NCI-H345 treated with DMSO at 0.1 percent for 48 hours (cell line): ENCODE data around the gene ATXN3L.

Experiments used
- DNase-seq: peaks from one replicate; lab custom pipeline; 2025; ENCODE audit not compliant: unreplicated experiment; lab: John Stamatoyannopoulos, UW

Gene ATXN3L

GRCh38 chrX:13319953-13320352, at the start of gene ATXN3L:
ATXN3L (minus strand) TSS chrX:13320053; CDS start chrX:13319934, 119 bp downstream.
- no peak for DNase-seq

GRCh38 chrX:13369256-13370030, 49.6 kb upstream of the ATXN3L start:
- no peak for DNase-seq

DNA sequence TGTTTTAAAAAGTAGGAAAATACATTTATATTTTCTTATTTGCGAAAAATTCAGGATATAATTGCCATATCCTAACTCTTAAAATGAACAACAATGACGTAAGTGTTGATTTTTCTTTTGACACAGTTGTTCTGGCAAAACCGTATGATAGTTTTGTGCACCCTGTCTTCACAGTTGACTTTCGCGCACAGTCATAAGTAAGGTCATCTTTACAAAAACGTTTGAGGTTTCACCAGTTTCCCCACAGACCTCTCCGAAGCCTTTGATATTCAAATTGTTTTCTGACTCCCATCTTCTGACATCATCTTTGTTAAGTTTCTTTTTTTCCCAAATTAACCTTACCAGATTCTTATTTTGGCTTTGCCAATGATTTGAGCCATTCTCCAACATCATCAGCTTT, 48.1 kb upstream of the ATXN3L start:
- no peak for DNase-seq

- DNase-seq: no peak
Measured at GRCh38 chrX:13366698-13367097, 46.8 kb upstream of the ATXN3L start.

DNA sequence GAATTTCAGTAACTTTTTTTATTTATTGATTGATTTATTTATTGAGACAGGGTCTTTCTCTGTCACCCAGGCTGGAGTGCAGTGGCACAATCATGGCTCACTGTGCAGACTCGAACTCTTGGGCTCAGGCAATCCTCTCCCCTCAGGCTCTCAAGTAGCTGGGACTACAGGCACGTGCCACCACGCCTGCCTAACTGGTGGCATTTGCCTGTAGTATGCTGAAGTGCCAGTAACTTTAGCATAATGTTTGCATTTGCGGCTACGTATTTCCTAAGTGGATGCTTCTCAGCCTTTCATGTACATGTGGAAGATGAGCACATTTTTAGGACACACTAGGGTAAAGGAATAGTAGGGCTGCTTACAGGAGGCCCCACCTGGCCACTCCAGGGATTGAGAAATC, 45.3 kb upstream of the ATXN3L start:
- DNase-seq: no peak

DNA sequence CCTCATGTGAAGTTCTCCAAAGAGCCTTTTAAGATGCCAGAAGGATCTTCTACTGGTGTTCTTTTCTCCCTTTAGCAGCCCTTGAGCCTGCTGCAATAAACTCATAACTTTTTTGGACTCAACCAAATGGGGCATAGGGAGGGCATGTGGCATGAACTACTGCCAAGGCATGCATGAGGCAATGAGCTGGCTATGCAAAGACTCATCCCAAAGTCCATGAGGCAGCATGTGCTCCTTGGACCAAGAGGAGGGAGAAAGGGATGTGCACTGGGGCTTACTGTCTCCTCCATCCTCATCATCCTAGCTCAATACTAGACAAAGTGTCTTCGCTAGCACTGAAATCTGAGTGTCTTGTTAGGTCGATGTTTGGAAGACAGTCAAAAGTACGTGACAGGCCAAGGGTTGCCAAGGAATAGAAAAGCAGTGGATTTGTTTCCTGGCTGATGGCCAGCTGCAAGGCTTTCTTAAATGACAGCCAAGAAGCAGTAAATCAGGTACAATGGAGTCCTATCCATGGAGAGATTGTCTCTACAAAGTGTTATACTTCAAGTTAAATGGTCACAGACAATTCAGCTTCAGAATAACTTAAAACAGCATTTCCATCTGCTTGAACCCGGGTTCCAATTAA, 44.5 kb upstream of the ATXN3L start:
- no peak for DNase-seq

DNA sequence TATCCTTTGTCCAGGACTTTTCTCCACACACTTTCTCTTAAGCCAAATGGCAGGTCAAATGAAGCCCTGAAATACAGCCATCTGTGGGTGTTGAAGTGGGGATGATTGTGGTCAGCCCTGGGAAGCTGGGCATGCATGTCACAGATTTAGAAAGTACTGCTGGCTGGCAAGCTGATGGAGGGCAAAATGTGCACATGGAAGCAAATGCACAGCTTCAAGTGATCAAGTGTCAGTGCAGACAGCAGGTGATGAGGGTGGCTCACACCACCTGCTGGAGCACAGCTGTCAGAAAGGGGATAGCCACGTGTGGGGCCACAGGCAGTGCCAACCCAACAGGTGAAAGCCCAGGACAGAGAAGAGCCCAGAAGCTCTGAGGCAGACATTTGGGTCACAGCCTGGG, 40.3 kb upstream of the ATXN3L start:
- peak; percentile 22 for DNase-seq

DNA sequence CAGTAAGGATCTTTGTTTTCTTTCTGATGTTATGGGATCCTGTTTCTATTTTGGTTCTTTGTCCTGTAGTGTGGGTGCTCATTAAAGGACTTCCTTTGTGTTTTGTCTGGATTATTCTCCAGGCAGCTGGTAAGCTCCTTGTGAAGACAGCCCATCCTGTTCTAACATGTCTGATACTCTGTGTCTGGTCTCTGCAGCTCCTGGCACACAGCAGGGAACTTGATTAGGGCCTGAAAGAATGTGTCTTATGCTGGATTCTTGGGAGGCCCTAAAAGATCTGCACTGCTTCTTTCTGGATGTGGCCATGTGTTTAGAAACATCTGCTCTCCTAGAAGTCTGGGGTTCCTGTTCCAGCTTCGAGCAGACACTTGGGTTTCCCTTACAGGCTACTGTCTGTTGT, 38.1 kb upstream of the ATXN3L start:
- DNase-seq: peak; percentile 27

GRCh38 chrX:13346646-13347045, 26.8 kb upstream of the ATXN3L start:
- DNase-seq: no peak

DNA sequence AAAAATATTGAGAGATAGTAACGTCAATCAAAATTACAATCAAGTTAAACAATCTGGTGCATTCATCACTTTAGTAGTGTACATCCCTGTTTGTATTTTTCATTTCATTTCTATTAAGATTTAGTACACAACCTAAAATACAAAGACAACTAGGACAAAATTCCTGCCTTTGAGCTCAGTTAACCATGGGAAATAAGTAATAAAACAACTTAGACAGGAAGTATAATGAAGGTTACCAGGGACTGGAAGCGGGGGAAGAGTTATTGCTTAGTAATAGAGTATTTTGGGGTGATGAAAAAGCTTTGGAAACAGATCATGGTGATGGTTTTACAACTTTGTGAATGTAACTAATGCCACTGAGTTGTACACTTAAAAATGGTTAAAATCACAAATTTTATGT, 25.6 kb upstream of the ATXN3L start:
- DNase-seq: no peak

GRCh38 chrX:13345037-13345436, 25.2 kb upstream of the ATXN3L start:
- DNase-seq: no peak

GRCh38 chrX:13341491-13342101, 21.7 kb upstream of the ATXN3L start:
- no peak for DNase-seq

GRCh38 chrX:13340182-13340791, 20.4 kb upstream of the ATXN3L start:
- no peak for DNase-seq

DNA sequence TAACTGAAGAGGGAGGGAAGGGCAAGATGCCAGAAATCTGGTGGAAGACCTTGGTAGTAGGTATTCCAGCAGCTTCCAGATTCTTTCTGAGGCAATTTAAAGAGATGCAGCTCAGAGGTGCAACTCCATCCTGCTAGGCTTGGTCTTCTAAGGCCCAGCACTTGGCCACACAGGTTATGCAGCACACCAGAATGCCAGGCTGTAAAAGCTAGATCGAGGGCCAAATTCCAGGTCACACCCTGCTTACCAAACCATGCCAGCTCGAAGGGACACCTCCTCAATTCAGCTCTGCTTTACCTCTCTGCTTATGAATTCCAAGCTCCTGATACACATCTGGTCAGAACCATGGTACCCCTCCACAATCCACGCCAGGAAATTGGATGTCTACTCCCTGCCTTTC, 19.8 kb upstream of the ATXN3L start:
- DNase-seq: no peak

DNA sequence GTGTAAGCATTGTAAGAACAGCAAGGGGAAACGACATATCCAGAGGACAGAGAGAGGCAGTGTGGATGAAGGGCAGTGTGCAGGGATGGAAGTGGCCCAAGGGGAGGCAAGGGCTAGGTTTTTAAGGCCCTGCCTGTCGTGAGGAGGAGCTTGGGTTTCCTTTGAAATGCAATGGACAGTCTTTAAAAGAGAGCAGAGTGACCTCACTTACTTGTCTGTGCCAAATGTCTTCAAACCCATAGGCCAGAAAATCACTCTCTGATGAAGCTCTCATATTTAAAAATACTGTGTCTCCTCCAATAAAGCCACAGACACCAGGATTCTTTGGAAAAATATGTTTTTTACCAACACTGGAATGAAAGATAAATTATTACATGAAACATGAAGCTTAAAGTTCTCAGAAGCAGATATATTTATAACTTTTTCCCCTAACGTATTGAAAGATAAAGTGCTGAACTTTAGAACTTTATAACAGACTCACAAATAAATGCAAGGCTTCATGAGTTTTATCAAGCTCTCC, 19.2 kb upstream of the ATXN3L start:
- DNase-seq: no peak

- no peak for DNase-seq
Measured at GRCh38 chrX:13334491-13334890, 14.6 kb upstream of the ATXN3L start.

- no peak for DNase-seq
Measured at GRCh38 chrX:13330446-13330845, 10.6 kb upstream of the ATXN3L start.

- no peak for DNase-seq
Measured at GRCh38 chrX:13327666-13328065, 7.8 kb upstream of the ATXN3L start.

GRCh38 chrX:13323241-13323640, 3.4 kb upstream of the ATXN3L start:
- no peak for DNase-seq

DNA sequence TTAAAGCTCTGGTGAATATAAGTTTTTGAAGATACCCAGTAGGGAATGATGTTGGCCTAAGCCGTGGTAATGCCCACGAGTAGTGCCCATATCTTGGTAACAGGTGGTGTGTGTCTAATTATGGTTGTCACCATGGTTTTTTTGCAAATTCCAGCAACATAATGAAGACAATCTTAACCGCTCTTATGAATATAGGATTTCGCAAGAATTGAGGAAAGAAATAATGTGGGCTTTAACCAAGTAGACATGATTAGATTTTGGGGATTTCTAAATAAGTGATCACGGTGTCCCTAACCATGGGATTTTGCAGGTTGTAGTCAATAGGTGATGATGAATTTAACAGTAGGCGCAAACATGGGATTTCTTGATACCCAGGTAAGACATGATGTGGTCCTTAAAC, 2.5 kb downstream of the ATXN3L start:
- no peak for DNase-seq

GRCh38 chrX:13311560-13311959, 8.3 kb downstream of the ATXN3L start:
- no peak for DNase-seq

DNA sequence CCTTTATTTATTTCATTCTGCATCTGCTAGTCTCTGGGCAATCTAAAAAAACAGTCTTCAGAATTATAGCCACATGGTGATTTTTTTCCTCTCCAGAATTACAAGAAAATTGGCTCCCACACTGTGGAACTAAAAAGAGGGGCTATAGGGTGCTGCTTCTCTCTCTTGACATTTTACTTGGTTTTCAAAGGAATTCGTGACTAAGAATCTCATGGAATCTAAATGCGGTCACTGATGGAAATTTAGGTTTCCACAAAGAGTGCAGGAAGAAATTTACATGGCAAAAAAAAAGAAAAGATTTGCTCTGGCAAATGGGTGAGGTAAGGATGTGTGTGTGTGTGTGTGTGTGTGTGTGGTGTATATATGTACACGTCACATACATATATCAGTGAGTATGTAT, 10.2 kb downstream of the ATXN3L start:
- DNase-seq: no peak
